SU-DHL-6 (cell line): ENCODE results near the gene CSHL1.

Experiments used
- H2AFZ ChIP-seq: fragments of 200-600 bp; sonication (generic); 2 replicates; pipeline ENCODE4 v1.6.1; 2014; ENCODE audit warnings: low read depth, mild to moderate bottlenecking, moderate library complexity, mixed read lengths, antibody characterized with exemption, low read length; ENCODE audit not compliant: severe bottlenecking
- H3F3A ChIP-seq: fragments of 200-600 bp; shearing (Covaris generic); 2 replicates; pipeline ENCODE4 v1.6.0; 2016; ENCODE audit warnings: antibody characterized with exemption, mild to moderate bottlenecking; ENCODE audit not compliant: insufficient read depth
- H3K27ac ChIP-seq: fragments of 200-600 bp; sonication (generic); 2 replicates; pipeline ENCODE4 v1.5.1; 2016; ENCODE audit warnings: low read depth, mild to moderate bottlenecking, low read length, moderate library complexity, mixed read lengths
- H3K27me3 ChIP-seq: fragments of 200-600 bp; sonication (generic), shearing (Covaris generic); 2 replicates; pipeline ENCODE4 v1.6.0; 2014; ENCODE audit warnings: mild to moderate bottlenecking, low read length
- H3K36me3 ChIP-seq: fragments of 200-600 bp; sonication (generic); 2 replicates; pipeline ENCODE4 v1.6.1; 2014; ENCODE audit warnings: mild to moderate bottlenecking, low read length, mixed read lengths
- H3K4me2 ChIP-seq: fragments of 300-600, 200-600 bp; shearing (Covaris generic), sonication (generic); 2 replicates; pipeline ENCODE4 v1.6.0; 2014; ENCODE audit warnings: low read length, low read depth, mild to moderate bottlenecking; ENCODE audit not compliant: poor library complexity, severe bottlenecking
- H3K4me3 ChIP-seq: fragments of 200-600 bp; sonication (generic); 2 replicates; pipeline ENCODE4 v1.5.1; 2014; ENCODE audit warnings: antibody characterized with exemption, low read length, mild to moderate bottlenecking, mixed read lengths; ENCODE audit not compliant: insufficient read depth, poor library complexity, severe bottlenecking
- H3K79me2 ChIP-seq: fragments of 200-600 bp; sonication (generic); 2 replicates; pipeline ENCODE4 v1.6.1; 2014; ENCODE audit warnings: mild to moderate bottlenecking, low read length, moderate library complexity; ENCODE audit not compliant: insufficient read depth
- H3K9ac ChIP-seq: fragments of 200-600 bp; sonication (generic); 2 replicates; pipeline ENCODE4 v1.7.0; 2014; ENCODE audit warnings: mild to moderate bottlenecking, low read length
- H3K9me2 ChIP-seq: fragments of 200-600 bp; sonication (generic); replicated peaks from 2 replicates; pipeline ENCODE4 v1.6.1; 2014; ENCODE audit warnings: low read length; ENCODE audit not compliant: insufficient read depth
- H3K9me3 ChIP-seq: fragments of 200-600 bp; sonication (generic); 2 replicates; pipeline ENCODE4 v1.6.1; 2014; ENCODE audit warnings: low read length, mixed read lengths; ENCODE audit not compliant: insufficient read depth
- H4K20me1 ChIP-seq: fragments of 200-600 bp; sonication (generic); 2 replicates; pipeline ENCODE4 v1.6.1; 2014; ENCODE audit warnings: low read depth, mild to moderate bottlenecking, antibody characterized with exemption, low read length, moderate library complexity, mixed read lengths
- CTCF ChIP-seq: fragments of 200-600 bp; sonication (generic); IDR thresholded peaks from one replicate; pipeline ENCODE4 v1.5.1; 2017; ENCODE audit warnings: antibody characterized with exemption, mild to moderate bottlenecking, low read length, moderate library complexity; ENCODE audit not compliant: insufficient read depth, poor library complexity, severe bottlenecking
- EZH2phosphoT487 ChIP-seq: fragments of 200-600 bp; sonication (generic), shearing (Covaris generic); conservative IDR thresholded peaks from 2 replicates; pipeline ENCODE4 v1.6.1; 2018; ENCODE audit warnings: mild to moderate bottlenecking, antibody characterized with exemption, low read length, moderate library complexity, mixed read lengths

Gene CSHL1

GRCh38 chr17:63937920-63938319, 26.9 kb upstream of the CSHL1 start:
- H3K79me2 ChIP-seq, result no peaks in the 10 kb centered on the region
- H4K20me1 ChIP-seq, result no peaks in the 10 kb centered on the region
- H3F3A ChIP-seq, result peaks cover 9% of the 10 kb centered on the region; the same call in 1 of the 2 replicates
- H3K4me3 ChIP-seq, result no peak overlapping the region
- H3K36me3 ChIP-seq, result no peaks in the 10 kb centered on the region
- no peaks in the 10 kb centered on the region for H3K9me3 ChIP-seq
- TF ChIP-seq CTCF (no peak), EZH2phosphoT487 (no peak)
- no peaks in the 10 kb centered on the region for H3K9me2 ChIP-seq
- no peak overlapping the region for H3K9ac ChIP-seq
- no peak overlapping the region for H2AFZ ChIP-seq
- no peak overlapping the region for H3K27ac ChIP-seq
- no peak overlapping the region for H3K4me2 ChIP-seq
- no peaks in the 10 kb centered on the region for H3K27me3 ChIP-seq

- H3K27ac ChIP-seq, result no peak overlapping the region
- H3K4me3 ChIP-seq, result no peak overlapping the region
- H3K9me3 ChIP-seq, result no peaks in the 10 kb centered on the region
- no peaks in the 10 kb centered on the region for H3K27me3 ChIP-seq
- H2AFZ ChIP-seq, result no peak overlapping the region
- no peak for TF ChIP-seq EZH2phosphoT487
- no peak for TF ChIP-seq CTCF
- H3K36me3 ChIP-seq, result no peaks in the 10 kb centered on the region
- peaks cover 9% of the 10 kb centered on the region; the same call in 1 of the 2 replicates for H3F3A ChIP-seq
- H3K9ac ChIP-seq, result no peak overlapping the region
- no peak overlapping the region for H3K4me2 ChIP-seq
- H3K79me2 ChIP-seq, result peaks cover 5% of the 10 kb centered on the region; the same call in 1 of the 2 replicates
- H3K9me2 ChIP-seq, result no peaks in the 10 kb centered on the region
- no peaks in the 10 kb centered on the region for H4K20me1 ChIP-seq
Observed at GRCh38 chr17:63937319-63937718, 26.3 kb upstream of the CSHL1 start.

- Histone ChIP-seq H3K4me2 (peak overlapping the region; percentile 89), H3K4me3 (no peak overlapping the region), H3K9me3 (no peaks in the 10 kb centered on the region), H3K36me3 (peaks cover 7% of the 10 kb centered on the region; the same call in 1 of the 2 replicates), H3K79me2 (peaks cover 31% of the 10 kb centered on the region), H3K27me3 (no peaks in the 10 kb centered on the region), H3K27ac (peak overlapping the region; percentile 98), H3K9ac (peak overlapping the region; percentile 100; the same call in 1 of the 2 replicates), H3F3A (peaks cover 32% of the 10 kb centered on the region), H3K9me2 (no peaks in the 10 kb centered on the region), H4K20me1 (no peaks in the 10 kb centered on the region), H2AFZ (no peak overlapping the region)
- TF ChIP-seq EZH2phosphoT487 (no peak), CTCF (no peak)
Observed at GRCh38 chr17:63934183-63935112, 23.4 kb upstream of the CSHL1 start.
